HG03025 (cell line): ENCODE data around the gene EEPD1.
"Not testable (repeated sequence)": the region's sequence is repeated elsewhere in the genome, so short reads cannot be mapped to it uniquely, and the experiment has no call there.

Experiments
- ATAC-seq: cut with Tn5 transposase; IDR thresholded peaks from one replicate; pipeline ENCODE4 v1.9.1; 2021; ENCODE audit warnings: mild to moderate bottlenecking, moderate library complexity; ENCODE audit not compliant: unreplicated experiment, low FRiP score

The EEPD1 gene

DNA sequence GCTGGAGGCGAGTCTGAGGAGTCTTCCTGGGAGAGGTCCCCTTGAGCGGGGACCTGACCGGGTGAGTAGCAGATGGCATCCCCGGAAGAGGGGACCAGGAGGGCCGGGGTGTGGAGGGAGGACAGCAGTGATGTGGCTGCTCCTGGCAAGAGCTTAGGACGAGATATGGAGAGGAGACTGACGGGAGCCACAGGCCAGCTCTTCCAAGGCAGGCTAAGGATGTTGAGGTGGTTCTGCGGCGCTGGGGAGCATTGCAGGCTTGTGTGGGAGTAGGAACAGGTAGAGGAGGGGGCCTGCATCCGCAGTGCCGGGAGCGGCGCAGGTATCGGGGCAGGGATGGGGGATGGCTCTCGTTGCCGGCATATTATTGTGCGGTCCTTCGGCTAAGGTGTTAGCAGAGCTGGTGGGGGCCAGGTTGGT is 159.9 kb downstream of the EEPD1 start:
- ATAC-seq: no peak

DNA sequence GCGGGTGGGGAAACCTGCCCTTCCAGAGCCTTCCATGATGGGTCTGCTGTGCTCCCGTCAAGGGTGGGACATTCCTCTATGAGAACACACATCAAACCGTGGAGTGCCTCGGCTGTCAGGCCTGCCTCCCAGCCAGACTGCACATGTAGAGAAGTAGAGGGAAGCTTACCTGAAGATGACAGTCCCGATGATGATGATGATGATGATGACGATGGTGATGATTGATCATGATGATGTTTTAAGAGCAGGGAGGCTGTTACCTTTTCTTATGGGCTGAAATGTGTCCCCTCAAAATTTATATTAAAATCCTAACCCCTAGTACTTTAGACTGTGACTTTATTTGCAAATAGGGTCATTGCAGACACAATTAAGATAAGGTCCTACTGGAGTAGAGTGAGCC is 160.6 kb downstream of the EEPD1 start:
- ATAC-seq: no peak

DNA sequence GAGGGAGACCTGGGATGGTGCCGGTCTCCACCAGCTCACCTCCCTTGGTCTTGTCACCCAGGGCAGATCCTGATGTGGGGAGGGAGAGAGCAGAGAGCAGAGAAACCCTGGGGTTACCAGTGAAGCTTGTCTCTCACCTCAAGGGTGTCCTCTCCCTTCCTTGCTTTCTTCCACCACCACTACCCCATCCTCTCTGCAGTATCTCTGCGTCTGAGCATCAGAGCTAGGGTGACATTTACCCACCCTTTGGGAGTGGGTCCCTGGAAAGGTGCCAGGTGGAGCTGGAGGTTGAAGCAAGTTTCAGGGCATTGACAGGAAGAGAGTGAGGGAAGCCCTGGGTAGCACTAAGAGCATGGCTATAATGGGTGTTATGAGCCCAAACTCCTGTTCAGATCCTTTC is 161.4 kb downstream of the EEPD1 start:
- no peak for ATAC-seq

DNA sequence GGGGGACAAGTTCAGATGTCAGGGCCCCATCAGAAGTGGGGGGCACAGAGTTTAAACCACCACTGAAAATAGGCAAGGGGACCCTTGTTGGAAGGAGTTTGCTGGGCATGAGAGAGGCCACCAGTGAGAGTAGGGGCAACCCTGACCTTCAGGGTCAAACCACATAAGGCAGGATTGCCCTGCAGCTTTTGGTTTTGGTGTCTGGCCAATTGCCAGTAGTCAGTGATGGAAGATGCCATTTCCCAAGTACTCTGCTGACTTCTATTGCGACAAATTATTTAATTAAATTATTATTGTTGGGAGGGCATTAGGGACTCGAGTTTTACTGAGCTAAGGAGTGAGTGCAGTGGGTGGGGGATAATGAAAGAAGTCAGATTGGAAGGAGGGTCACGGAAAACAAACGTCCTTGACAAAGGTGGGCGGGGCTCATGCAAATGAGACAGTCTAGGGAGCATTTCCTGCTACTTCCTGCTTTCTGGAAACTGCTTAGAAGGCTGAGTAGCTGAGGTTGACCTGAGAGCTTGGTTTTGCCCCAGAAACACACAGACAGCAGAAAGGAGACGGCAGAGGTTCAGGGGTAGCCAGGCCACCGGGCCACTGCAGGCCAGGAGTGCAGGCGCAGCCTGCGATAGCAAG is 162.4 kb downstream of the EEPD1 start:
- ATAC-seq: no peak

DNA sequence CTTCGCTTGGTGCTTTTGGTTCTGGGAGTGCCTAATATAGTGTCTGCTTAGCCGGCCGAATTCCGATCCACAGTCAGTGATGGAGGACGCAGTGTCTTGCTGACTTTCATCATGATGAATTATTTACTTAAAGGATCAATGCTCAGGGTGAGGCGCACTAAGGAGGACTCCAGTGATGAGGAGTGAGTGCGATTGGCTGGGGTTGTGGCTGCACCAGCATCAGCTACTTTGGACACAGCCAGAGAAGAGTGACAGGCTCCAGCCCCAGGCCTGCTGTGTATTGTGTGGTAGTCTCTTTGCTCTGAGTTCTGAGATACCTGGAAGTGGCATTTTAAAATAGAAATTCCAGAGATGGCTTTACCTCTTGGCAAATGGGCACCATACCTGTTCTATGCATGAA is 163.3 kb downstream of the EEPD1 start:
- ATAC-seq: no peak

DNA sequence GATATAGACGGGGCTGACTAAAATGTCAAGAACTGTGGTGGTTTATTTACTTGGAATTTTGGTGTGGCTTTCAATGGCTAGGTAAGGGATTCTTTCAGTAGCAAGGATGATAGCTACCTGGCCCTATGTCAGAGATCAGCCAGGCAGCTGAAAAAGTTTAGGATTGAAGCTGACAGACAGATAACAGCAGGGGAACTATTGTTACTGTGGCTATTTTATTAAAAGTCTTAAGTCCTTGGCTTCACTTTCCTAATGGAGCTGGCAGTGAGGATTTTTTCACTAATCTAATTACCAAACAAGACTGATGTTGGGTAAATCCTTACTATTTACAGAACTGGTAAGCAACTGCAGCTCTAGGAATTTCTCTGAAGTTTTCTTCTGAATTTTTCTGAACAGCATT is 164.2 kb downstream of the EEPD1 start:
- no peak for ATAC-seq

DNA sequence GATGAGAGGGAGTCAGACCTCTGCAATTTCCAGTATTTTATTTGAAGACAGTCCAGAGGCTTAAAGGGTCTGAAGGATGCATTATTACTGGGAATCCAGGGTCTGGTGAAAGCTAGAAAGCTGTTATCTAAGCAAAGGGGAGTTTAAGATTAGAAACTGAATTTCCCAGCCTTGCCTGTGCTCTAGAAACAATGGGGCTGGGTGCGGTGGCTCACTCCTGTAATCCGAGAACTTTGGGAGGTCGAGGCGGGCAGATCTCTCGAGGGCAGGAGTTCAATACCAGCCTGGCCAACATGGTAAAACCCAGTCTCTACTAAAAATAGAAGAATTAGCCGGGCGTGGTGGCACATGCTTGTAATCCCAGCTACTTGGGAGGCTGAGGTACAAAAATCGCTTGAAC is 165.1 kb downstream of the EEPD1 start:
- ATAC-seq: no peak

DNA sequence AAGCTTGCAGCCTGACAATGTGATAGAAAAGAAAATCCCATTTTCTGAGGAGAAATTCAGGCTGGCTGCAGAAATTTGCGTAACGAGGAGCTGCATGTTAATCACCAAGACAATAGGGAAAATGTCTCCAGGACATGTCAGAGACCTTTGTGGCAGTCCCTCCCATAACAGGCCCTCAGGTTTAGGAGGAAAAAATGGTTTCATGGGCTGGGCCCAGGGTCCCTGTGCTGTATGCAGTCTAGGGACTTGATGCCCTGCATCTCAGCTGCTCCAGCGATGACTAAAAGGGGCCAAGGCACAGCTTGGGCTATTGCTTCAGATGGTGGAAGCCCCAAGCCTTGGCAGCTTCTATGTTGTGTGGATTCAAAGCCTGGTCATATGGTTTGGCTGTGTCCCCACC is 168.2 kb downstream of the EEPD1 start:
- ATAC-seq: not testable (repeated sequence)

DNA sequence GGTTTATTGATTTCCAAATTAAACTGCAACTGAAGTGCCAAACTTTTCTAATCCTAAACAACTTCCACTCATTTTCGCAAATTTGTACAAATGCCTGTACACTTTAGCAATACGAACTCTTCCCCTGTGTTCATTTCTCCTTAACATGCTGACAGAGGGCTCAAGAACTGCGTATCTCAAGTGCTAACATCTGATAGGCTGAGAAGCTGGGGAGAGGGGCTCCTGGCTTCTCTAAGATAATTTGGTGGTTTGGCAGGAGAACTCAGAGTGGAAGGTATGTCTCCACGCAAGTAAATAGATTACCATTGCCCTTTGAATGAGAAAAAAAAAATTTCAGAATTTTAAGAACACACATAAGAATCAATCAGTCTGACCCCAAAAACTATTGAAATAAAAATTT is 183.3 kb downstream of the EEPD1 start:
- ATAC-seq: no peak

DNA sequence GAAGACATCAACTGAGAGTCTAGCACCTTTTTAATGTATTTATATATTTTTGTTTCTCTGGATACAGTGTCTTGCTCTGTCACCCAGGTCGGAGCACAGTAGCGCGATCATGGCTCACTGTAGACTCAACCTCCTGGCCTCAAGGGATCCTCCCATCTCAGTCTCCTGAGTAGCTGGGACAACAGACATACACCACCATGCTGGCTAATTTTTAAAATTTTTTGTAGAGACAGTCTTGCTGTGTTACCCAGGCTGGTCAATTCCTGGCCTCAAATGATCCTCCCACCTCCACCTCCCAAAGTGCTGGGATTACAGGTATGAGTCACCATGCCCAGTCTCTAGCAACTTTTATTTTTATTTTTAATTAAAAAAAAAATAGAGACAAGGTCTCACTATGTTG is 185.2 kb downstream of the EEPD1 start:
- ATAC-seq: no peak

DNA sequence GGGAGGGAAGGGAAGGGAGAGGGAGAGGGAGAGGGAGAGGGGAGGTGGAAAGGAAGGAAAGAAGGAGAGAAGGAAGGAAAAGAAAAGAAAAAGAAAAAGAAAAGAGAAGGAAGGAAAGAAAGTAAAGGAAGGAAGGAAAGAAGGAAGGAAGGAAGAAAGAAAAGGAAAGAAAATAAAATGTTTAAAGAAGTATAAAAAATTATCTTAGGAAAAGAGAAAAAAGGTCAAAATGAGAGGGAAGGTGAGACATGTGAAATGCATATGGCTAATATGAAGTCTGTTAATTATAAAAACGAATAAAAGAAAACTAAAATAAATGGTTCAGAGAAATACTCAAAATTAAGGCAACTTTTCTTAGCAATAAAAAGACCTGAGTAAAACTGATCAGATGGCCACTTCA is 190.5 kb downstream of the EEPD1 start:
- ATAC-seq: no peak

DNA sequence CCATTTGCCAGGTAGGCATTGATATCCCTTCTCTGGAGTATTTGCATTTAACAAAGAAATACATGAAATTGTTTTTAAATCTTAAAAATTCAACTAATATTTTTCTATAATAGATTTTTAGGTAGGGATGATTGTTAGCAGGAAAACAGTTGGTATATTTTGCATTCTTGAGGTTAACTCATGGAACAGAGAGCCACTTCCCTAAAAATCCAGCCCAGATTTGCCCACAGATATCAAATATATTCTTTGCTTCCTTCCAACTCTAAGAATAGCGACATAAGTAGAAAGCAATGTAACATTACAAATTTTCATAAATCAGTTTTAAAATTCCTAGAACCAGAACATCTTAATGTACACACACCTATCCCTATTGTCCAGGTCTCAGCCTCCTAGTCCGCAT is 191.6 kb downstream of the EEPD1 start:
- no peak for ATAC-seq

DNA sequence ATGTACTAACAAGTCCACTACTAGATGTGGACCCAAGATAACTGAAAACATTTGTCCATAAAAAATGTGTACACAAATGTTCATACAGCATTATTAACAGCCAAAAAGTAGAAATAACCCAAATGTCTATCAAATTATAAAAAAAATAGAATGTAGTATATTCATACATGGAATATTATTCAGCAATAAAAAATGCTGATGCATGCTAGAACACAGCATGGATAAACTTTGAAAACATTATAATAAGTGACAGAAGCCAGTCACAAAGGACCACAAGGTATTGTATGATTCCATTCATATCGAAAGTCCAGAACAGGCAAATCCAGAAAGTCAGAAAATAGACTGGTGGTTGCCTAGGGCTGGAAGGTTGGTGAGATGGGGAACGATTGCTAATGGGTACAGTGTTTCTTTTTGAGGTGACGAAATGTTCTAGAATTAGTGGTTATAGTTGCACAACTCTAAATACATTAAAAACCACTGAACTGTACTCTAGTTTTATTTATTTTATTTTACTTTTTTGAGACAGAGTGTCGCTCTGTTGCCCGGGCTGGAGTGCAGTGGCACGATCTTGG is 193.3 kb downstream of the EEPD1 start:
- ATAC-seq: no peak

DNA sequence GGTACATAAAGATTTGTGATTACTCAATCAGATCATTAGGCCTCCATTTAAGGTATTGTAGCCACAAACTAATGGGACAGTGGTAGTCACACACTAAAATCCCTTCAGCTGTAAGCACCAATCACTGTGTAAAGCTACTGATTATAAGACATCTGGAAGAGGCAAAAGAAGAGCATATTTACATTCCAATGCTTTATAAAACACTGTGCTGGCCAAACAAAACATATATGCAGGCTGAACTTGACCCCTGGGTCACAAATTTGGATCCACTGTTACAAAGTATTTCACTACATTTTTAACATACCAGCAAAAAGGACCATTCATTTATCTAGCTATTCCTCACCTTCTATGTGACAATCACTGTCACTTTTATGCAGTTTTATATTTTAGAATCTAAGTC is 195.2 kb downstream of the EEPD1 start:
- ATAC-seq: no peak

DNA sequence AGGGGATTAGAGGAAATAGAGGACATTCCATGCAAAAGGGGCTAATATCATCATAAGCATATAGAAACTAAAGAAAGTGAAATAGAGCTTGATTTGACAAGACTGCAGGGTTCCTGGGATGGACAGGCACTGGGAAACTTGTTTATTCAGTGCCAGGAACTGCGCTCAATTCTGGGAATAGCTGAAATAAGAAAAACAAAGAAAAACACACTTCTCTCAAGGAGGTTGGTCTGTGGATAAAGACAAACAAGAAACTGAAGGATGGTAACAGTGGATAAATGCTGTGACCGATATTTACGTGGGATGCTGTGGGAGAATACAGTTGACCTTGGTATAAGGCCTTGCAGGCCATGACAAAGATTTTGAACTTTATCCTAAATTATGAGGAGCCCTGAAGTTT is 195.7 kb downstream of the EEPD1 start:
- ATAC-seq: no peak

DNA sequence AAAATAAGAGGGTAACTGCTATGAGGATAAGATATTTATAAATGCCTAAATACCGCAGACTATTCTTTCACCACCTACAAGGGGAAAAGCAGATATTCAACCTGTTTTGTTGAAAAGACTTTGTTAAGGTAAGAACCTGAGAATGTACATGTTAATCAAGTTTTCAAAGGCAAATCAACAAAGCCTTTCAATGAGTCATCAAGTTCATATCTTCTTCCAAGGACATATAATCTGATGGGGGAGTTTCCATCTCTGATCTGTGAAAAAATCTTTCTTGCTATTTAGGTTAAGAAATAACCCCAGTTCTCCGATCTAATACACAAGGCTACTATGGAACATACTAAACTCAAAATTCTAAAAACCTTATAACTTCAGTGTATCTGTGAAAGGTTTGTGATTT is 196.6 kb downstream of the EEPD1 start:
- no peak for ATAC-seq
